G401.6 (cell line): ENCODE measurements around the gene ZNF280D.

Source experiments
- FAIRE-seq: peaks from 2 replicates; lab custom pipeline; 2012; peaks lifted over from hg19 to GRCh38; lab: Jason Lieb, UNC

The ZNF280D gene

GRCh38 chr15:56744701-56745683 lies 11.7 kb upstream of the ZNF280D start:
- FAIRE-seq: no peak

GRCh38 chr15:56741541-56741940 lies 8.2 kb upstream of the ZNF280D start:
- FAIRE-seq: no peak

DNA sequence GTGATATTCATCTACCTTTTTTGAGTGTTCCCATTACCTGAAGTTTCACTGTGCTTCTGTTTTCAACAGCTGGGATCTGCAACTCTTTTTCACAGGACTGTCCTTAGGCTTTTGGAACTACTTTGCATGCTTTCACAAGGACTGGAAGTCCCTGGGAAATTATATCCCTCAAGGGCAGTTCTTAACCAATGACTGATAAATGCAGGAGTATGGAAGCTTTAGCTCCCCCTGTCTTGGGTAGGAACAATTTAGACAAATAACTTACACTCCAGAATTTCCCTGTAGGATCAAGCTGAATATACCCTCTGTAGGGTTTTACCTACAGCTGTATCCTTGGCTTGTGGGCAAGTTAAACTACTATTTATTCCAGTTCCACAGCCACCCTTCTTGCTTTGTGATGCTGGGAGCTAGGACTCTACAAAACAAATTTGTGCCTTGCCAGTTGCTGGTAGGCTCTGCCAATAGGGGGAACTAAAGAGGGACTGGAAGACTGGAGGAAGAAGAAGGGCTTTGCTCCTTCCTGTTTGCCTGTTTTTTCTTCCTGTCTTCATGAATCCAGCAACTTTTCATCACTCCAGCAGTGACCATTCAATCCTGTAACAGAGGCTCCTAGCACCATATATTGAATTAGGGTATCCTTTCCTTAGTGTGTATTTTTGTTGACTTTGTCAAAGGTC lies 6.8 kb upstream of the ZNF280D start:
- no peak for FAIRE-seq

- FAIRE-seq: no peak
Observed at GRCh38 chr15:56739474-56739873, 6.2 kb upstream of the ZNF280D start.

GRCh38 chr15:56737791-56738190 lies 4.5 kb upstream of the ZNF280D start:
- no peak for FAIRE-seq

- no peak for FAIRE-seq
Observed at GRCh38 chr15:56736881-56737707, 3.8 kb upstream of the ZNF280D start.

- no peak for FAIRE-seq
Observed at GRCh38 chr15:56736308-56736707, 3.0 kb upstream of the ZNF280D start.

DNA sequence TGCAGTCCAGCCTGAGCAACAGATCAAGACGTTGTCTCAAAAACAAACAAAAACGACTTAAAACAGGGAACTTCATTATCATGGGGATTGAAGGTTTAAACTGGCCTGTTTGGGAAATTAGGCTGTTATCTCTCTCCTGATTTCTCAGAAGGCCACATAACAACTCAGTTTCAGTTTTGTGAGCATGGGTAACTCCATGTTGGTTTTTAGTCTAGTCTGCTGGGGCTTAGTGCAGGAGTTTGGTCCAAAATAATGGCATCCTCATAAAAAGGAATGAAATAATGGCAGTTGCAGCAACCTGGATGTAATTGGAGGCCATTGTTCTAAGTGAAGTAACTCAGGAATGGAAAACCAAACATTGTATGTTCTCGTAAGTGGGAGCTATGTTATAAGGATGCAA lies 2.3 kb upstream of the ZNF280D start:
- no peak for FAIRE-seq

GRCh38 chr15:56734013-56734635 lies 815 bp upstream of the ZNF280D start:
- no peak for FAIRE-seq

DNA sequence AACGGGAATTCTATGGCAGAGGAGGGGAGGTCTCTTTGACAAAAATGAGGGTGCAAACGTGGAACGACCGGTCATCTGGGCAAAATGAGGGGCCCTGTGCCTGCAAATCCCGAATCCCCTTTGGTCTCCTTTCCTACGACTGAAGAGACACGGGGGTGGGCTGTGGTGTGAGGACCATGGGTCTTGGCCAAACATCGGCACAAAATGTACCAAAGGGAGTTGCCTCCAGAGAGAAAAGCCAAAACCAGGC lies 498 bp downstream of the ZNF280D start:
- FAIRE-seq: no peak

- no peak for FAIRE-seq
Observed at GRCh38 chr15:56732135-56732885, 999 bp downstream of the ZNF280D start.

- FAIRE-seq: no peak
Observed at GRCh38 chr15:56731548-56731947, 1.8 kb downstream of the ZNF280D start.

GRCh38 chr15:56729561-56729960 lies 3.7 kb downstream of the ZNF280D start:
- FAIRE-seq: no peak

DNA sequence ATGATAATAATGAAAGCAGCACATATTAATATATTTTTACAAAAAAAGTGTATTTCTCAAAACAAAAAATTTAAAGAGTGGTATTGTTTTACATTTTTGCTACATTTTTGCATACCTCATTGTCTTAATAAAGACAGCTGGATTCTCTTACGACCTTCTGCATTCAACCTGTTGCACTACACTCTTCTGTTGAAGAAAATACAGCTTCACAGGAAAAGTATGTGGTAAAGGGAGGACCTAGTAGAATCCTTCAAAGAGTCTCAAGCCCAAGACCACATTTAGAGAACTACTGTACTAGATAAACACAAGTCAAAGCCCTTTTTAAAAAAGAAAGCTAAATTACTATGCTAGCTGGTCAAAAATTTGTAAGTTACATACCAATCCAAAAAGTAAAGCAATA lies 7.9 kb downstream of the ZNF280D start:
- no peak for FAIRE-seq

GRCh38 chr15:56724232-56724631 lies 9.1 kb downstream of the ZNF280D start:
- FAIRE-seq: no peak

DNA sequence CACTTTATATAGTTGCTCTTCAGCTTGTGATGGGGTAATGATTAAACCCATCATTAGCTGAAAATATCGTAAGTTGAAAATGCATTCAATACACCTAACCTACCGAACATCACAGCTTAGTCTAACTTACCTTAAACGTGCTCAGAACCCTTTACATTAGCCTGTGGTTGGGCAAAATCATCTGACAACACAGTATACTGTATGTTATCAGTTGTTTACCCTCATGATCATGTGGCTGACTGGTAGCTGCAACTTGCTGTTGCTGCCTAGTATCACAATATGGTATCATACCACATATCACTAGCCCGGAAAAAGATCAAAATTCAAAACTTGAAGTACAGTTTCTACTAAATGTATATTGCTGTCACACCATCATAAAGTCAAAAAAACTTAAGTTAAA lies 9.5 kb downstream of the ZNF280D start:
- FAIRE-seq: no peak

GRCh38 chr15:56719774-56720555 lies 13.3 kb downstream of the ZNF280D start:
- no peak for FAIRE-seq

DNA sequence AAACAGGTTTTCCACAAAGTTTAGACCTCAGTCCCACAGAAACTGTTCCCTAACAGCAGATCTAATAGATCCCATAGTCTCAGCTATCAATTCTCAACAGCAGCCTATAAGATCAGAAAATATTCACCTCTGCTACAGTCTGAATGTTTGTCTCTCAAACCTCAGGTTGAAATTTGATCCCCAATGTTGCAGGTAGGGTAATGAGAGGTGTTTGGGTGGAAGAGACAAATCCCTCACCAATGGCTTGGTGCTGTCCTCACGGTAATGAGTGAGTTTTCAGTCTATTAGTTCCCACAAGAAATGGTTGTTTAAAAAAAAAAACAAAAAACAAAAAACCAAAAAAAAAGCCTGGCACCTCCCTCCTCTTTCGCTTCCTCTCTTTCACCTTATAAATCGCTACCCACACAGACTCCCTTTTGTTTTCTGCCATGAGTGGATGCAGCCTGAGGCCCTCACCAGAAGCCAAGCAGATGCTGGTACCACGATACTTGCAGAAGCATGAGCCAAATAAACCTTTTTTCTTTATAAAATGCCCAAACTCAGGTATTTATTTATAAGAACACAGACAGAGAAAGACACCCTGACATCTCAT lies 14.2 kb downstream of the ZNF280D start:
- no peak for FAIRE-seq

- no peak for FAIRE-seq
Observed at GRCh38 chr15:56718560-56718959, 14.7 kb downstream of the ZNF280D start.

- no peak for FAIRE-seq
Observed at GRCh38 chr15:56716334-56716733, 17.0 kb downstream of the ZNF280D start.

- FAIRE-seq: no peak
Observed at GRCh38 chr15:56715220-56715619, 18.1 kb downstream of the ZNF280D start.
